HG02588 (cell line): ENCODE data around the gene ARFGEF2.
A peak's percentile ranks its signal among the peaks of the same experiment; 100 is the strongest.
"Not testable (repeated sequence)": the region's sequence is repeated elsewhere in the genome, so short reads cannot be mapped to it uniquely, and the experiment has no call there.

Experiments
- ATAC-seq: cut with Tn5 transposase; IDR thresholded peaks from one replicate; pipeline ENCODE4 v1.9.1; 2021; ENCODE audit warnings: mild to moderate bottlenecking, moderate library complexity; ENCODE audit not compliant: unreplicated experiment

The ARFGEF2 gene

DNA sequence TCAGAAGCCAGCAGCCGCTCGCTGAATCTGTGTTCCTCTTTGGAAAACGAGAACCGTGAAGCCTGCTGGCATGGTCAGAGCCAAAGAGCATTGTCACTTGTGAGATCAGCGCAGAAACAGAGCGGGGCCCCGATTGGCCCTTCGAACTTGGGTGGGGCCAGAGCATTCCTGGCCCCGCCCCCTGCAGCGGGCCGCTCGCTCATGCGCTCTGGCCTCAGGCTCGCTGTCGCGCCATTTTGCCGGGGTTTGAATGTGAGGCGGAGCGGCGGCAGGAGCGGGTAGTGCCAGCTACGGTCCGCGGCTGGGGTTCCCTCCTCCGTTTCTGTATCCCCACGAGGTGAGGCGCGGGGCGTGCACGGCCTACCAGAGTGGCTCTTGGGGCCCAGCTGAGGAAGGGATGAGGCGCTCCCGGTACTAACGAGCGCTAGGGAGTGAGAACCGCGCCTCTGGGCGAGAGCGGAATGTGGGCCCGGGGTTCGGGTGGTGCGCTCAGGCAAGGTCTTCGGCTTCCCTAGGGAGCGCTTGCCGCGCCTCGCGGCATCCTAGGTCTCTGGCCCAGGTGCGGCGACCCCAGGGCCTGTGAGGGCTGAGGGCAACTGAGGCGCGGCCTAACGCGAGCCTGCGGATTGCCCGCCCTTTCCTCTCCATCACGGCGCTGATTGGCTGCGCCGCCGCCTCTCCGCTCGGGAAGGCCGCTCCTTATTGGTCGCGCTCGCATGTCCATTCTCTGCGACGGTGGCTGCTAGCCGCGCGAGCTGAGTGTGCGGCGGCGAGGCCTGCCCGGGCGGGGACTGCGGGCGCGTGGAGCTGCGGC lies 124.8 kb downstream of the ARFGEF2 start, which contains the start of gene CSE1L:
Gene CSE1L, plus strand, starts transcription at position 226 of the 814 bp plus-strand sequence. CDS start 12,152 bp downstream, outside the sequence.
- peak; percentile 85 for ATAC-seq

DNA sequence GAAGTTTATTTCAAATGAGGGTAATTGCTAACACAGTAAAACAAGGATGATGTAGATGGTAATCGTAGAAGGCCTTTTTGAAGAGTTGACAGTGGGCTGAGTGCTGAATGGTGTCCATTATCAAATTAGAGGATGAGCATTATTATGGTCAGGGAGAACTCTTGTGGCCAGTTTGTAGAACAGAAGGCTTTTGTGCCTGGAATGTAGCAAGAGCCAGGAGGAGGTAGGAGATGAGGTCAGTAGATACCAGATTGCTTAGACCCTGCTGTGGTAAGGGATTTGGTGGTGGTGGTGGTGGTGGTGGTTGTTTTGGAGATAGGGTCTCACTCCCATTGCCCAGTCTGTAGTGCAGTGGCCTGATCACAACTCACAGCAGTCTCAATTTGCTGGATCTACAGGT lies 130.8 kb downstream of the ARFGEF2 start:
- no peak for ATAC-seq

DNA sequence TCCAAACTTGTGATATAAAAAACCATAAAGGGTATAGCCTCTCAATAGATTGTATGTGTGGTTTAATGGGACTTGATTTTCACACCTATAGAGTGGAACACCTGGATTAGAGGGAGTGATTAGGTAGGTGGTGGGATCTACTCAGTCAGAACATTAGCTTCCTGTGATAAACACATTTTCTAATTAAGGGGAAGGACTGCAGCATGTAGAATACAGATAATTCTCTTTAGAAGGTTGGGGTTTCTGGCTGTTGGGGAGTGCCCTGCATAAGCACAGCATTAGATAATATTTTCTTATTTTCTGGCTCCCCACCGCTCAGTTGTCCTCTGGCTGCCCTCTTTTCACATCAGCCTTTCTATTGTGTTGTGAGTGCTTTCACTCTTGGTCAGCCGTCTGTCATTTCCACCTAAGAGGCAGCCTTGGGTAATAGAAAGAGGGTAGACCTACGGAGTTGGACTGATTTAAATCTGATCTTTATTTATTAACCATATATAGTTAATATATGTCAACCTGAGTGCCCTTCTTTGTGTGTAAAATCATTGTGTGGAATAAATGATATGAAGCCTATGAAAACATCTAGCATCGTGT lies 132.6 kb downstream of the ARFGEF2 start:
- ATAC-seq = no peak

DNA sequence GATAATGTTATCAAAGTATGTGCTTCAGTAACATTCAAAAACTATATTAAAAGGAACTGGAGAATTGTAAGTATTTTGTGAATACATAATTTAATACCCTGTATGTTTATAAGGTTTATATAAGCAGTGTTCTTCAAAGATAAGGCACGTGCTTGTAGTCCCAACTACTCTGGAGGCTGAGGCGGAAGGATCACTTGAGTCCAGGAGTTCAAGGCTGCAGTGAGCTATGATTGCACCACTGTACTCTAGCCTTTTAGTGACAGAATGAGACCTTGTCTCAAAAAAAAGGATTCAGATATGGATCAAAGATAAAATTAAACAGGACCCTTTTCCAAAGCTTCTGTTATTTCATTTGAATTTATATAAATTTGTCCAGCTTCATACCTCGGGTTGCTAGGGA lies 141.8 kb downstream of the ARFGEF2 start:
- ATAC-seq = no peak

DNA sequence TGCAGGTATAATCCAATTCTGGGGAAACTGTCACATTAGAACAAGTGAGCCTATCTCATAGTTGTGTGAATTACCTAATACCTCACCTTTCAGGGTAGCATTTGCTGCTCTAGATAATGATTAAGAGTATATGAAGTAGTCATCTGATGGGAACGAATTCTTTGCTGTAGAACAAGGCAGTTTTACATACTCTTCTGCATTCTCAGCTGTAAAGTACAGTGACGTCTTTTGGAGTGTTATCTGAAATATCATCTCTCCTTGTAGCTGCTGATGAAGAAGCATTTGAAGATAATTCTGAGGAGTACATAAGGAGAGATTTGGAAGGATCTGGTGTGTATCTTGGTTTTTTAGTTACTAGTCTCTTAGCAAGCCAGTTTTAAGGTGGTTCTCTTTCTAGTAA lies 153.0 kb downstream of the ARFGEF2 start:
- ATAC-seq = no peak

DNA sequence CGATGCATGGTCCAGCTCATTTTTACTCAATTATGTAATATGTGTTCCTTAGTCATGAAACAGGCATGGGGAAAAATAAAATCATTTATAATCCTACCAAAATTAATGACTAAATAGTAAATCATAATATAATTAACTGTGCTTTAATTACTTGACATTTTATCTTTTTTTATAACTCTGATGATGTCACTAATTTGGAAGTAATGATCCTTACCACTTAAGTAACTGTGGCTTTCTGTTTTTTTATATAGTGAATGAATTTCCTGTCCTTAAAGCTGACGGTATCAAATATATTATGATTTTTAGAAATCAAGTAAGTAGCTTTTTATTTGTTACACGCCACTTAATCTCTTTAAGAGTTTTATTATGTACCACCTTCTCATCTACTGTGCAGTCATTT lies 156.8 kb downstream of the ARFGEF2 start:
- no peak for ATAC-seq

DNA sequence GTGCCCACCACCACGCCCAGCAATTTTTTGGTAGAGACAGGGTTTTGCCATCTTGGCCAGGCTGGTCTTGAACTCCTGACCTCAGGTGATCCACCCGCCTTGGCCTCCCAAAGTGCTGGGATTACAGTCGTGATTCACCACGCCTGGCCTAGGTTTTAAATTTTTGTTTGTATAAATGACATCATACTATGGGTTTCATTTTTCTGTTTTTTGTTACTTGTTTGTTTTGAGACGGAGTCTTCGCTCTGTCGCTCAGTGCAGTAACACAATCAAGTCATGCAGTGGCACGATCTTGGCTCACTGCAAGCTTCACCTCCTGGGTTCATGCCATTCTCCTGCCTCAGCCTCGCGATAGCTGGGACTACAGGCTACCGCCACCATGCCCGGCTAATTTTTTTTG lies 160.8 kb downstream of the ARFGEF2 start:
- ATAC-seq = not testable (repeated sequence)
